Loucy (cell line): ENCODE measurements around the gene RPN2.

Experiments used
- H2AFZ ChIP-seq: fragments of 200-600 bp; sonication (generic); 2 replicates; pipeline ENCODE4 v1.6.0; 2016; ENCODE audit warnings: antibody characterized with exemption, mild to moderate bottlenecking, low read length, moderate library complexity
- H3F3A ChIP-seq: fragments of 200-600 bp; 2 replicates; pipeline ENCODE4 v1.6.0; 2016; ENCODE audit warnings: antibody characterized with exemption, low read depth, mild to moderate bottlenecking
- H3K27me3 ChIP-seq: fragments of 200-600 bp; sonication (generic); 2 replicates; pipeline ENCODE4 v1.6.1; 2014; ENCODE audit warnings: low read length, mild to moderate bottlenecking; ENCODE audit not compliant: insufficient read depth, poor library complexity, severe bottlenecking
- H3K36me3 ChIP-seq: fragments of 200-600 bp; sonication (generic); 2 replicates; pipeline ENCODE4 v1.6.1; 2016; ENCODE audit warnings: low read length; ENCODE audit not compliant: insufficient read depth
- H3K4me1 ChIP-seq: fragments of 200-600 bp; sonication (generic); 2 replicates; pipeline ENCODE4 v1.5.1; 2014; ENCODE audit warnings: low read length, mild to moderate bottlenecking; ENCODE audit not compliant: insufficient read depth, poor library complexity, severe bottlenecking
- H3K4me2 ChIP-seq: fragments of 200-600 bp; sonication (generic); 2 replicates; pipeline ENCODE4 v1.6.0; 2014; ENCODE audit warnings: antibody characterized with exemption, low read length, low read depth, mild to moderate bottlenecking; ENCODE audit not compliant: poor library complexity, severe bottlenecking
- H3K4me3 ChIP-seq: fragments of 200-600 bp; sonication (generic); 2 replicates; pipeline ENCODE4 v1.5.1; 2014; ENCODE audit warnings: low read length, mild to moderate bottlenecking, mixed read lengths; ENCODE audit not compliant: poor library complexity, severe bottlenecking
- H3K79me2 ChIP-seq: fragments of 200-600 bp; sonication (generic); 2 replicates; pipeline ENCODE4 v1.6.1; 2014; ENCODE audit warnings: low read length; ENCODE audit not compliant: insufficient read depth
- H3K9ac ChIP-seq: fragments of 200-600 bp; sonication (generic); 2 replicates; pipeline ENCODE4 v1.6.0; 2014; ENCODE audit warnings: mild to moderate bottlenecking, low read depth, low read length, moderate library complexity; ENCODE audit not compliant: poor library complexity, severe bottlenecking
- H3K9me2 ChIP-seq: fragments of 200-600 bp; sonication (generic); replicated peaks from 2 replicates; pipeline ENCODE4 v1.6.1; 2016; ENCODE audit warnings: low read depth, low read length, mixed read lengths
- H3K9me3 ChIP-seq: fragments of 200-600 bp; sonication (generic); 2 replicates; pipeline ENCODE4 v1.6.1; 2014; ENCODE audit warnings: mild to moderate bottlenecking, antibody characterized with exemption, low read length, low read depth; ENCODE audit not compliant: insufficient read depth
- H4K20me1 ChIP-seq: fragments of 200-600 bp; sonication (generic); 2 replicates; pipeline ENCODE4 v1.6.0; 2014; ENCODE audit warnings: antibody characterized with exemption, low read length, mild to moderate bottlenecking; ENCODE audit not compliant: insufficient read depth, poor library complexity, severe bottlenecking
- EZH2phosphoT487 ChIP-seq: fragments of 200-600 bp; IDR thresholded peaks from 2 replicates; pipeline ENCODE4 v1.6.1; 2018; ENCODE audit warnings: antibody characterized with exemption, mild to moderate bottlenecking, moderate library complexity, borderline replicate concordance
- TF ChIP-seq, protein P1 (sequence below): fragments of 200-600 bp; sonication (generic); conservative IDR thresholded peaks from 2 replicates; pipeline ENCODE4 v1.5.1; 2014; ENCODE audit warnings: mild to moderate bottlenecking, antibody characterized with exemption, low read length

RPN2 gene

GRCh38 chr20:37137547-37137946 lies 41.6 kb upstream of the RPN2 start:
- Histone ChIP-seq H2AFZ (no peak overlapping the region), H3K4me2 (no peak overlapping the region), H3K36me3 (no peaks in the 10 kb centered on the region), H3F3A (no peaks in the 10 kb centered on the region), H3K4me1 (no peaks in the 10 kb centered on the region), H3K4me3 (no peak overlapping the region), H3K9me2 (no peaks in the 10 kb centered on the region), H3K9me3 (no peaks in the 10 kb centered on the region), H3K79me2 (no peaks in the 10 kb centered on the region), H3K9ac (no peak overlapping the region), H3K27me3 (no peaks in the 10 kb centered on the region), H4K20me1 (no peaks in the 10 kb centered on the region)
- TF ChIP-seq EZH2phosphoT487, result no peak
- TF ChIP-seq, protein P1, sequence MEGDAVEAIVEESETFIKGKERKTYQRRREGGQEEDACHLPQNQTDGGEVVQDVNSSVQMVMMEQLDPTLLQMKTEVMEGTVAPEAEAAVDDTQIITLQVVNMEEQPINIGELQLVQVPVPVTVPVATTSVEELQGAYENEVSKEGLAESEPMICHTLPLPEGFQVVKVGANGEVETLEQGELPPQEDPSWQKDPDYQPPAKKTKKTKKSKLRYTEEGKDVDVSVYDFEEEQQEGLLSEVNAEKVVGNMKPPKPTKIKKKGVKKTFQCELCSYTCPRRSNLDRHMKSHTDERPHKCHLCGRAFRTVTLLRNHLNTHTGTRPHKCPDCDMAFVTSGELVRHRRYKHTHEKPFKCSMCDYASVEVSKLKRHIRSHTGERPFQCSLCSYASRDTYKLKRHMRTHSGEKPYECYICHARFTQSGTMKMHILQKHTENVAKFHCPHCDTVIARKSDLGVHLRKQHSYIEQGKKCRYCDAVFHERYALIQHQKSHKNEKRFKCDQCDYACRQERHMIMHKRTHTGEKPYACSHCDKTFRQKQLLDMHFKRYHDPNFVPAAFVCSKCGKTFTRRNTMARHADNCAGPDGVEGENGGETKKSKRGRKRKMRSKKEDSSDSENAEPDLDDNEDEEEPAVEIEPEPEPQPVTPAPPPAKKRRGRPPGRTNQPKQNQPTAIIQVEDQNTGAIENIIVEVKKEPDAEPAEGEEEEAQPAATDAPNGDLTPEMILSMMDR, result no peak

- no peaks in the 10 kb centered on the region for H3F3A ChIP-seq
- H4K20me1 ChIP-seq, result no peaks in the 10 kb centered on the region
- no peaks in the 10 kb centered on the region for H3K9me2 ChIP-seq
- H3K9me3 ChIP-seq, result no peaks in the 10 kb centered on the region
- H3K9ac ChIP-seq, result no peak overlapping the region
- H3K27me3 ChIP-seq, result no peaks in the 10 kb centered on the region
- no peak overlapping the region for H2AFZ ChIP-seq
- H3K79me2 ChIP-seq, result no peaks in the 10 kb centered on the region
- no peak overlapping the region for H3K4me3 ChIP-seq
- H3K36me3 ChIP-seq, result no peaks in the 10 kb centered on the region
- no peak overlapping the region for H3K4me2 ChIP-seq
- H3K4me1 ChIP-seq, result no peaks in the 10 kb centered on the region
- TF ChIP-seq EZH2phosphoT487, result no peak
- TF ChIP-seq, protein P1, result no peak
Measured at GRCh38 chr20:37142708-37143107, 36.4 kb upstream of the RPN2 start.

- Histone ChIP-seq H3K79me2 (no peaks in the 10 kb centered on the region), H3K4me1 (no peaks in the 10 kb centered on the region), H2AFZ (no peak overlapping the region), H3K36me3 (no peaks in the 10 kb centered on the region), H3K9me2 (no peaks in the 10 kb centered on the region), H3K9me3 (no peaks in the 10 kb centered on the region), H3F3A (no peaks in the 10 kb centered on the region), H3K4me2 (no peak overlapping the region), H4K20me1 (no peaks in the 10 kb centered on the region), H3K27me3 (no peaks in the 10 kb centered on the region), H3K9ac (no peak overlapping the region), H3K4me3 (no peak overlapping the region)
- TF ChIP-seq, protein P1, result no peak
Measured at GRCh38 chr20:37144856-37145404, 34.2 kb upstream of the RPN2 start.
